GM08714 (cell line): ENCODE measurements around the gene OPHN1.
"Not testable (repeated sequence)": the region's sequence is repeated elsewhere in the genome, so short reads cannot be mapped to it uniquely, and the experiment has no call there.

Experiments used
- H3K4me3 ChIP-seq: fragments of 200-500 bp; sonication (Bioruptor generic); 2 replicates; pipeline ENCODE4 v1.5.1; 2014; ENCODE audit warnings: mild to moderate bottlenecking, low read length, inconsistent platforms
- ZNF274 ChIP-seq: IDR thresholded peaks from 2 replicates; pipeline ENCODE4 v1.6.1; 2012; ENCODE audit warnings: mild to moderate bottlenecking, low read depth, low read length

The OPHN1 gene

GRCh38 chrX:68086709-68087108, 346.6 kb downstream of the OPHN1 start:
- H3K4me3 ChIP-seq, result no peak overlapping the region
- TF ChIP-seq ZNF274, result no peak

GRCh38 chrX:68084765-68085164, 348.5 kb downstream of the OPHN1 start:
- no peak overlapping the region for H3K4me3 ChIP-seq
- no peak for TF ChIP-seq ZNF274

- no peak overlapping the region for H3K4me3 ChIP-seq
- TF ChIP-seq ZNF274, result no peak
Observed at GRCh38 chrX:68083510-68083909, 349.8 kb downstream of the OPHN1 start.

GRCh38 chrX:68079961-68080360, 353.3 kb downstream of the OPHN1 start:
- TF ChIP-seq ZNF274, result no peak
- H3K4me3 ChIP-seq, result no peak overlapping the region

GRCh38 chrX:68078801-68079200, 354.5 kb downstream of the OPHN1 start:
- not testable (repeated sequence) for H3K4me3 ChIP-seq

GRCh38 chrX:68077378-68077777, 355.9 kb downstream of the OPHN1 start:
- no peak overlapping the region for H3K4me3 ChIP-seq
- no peak for TF ChIP-seq ZNF274

- no peak for TF ChIP-seq ZNF274
- H3K4me3 ChIP-seq, result no peak overlapping the region
Observed at GRCh38 chrX:68072041-68072440, 361.3 kb downstream of the OPHN1 start.

- H3K4me3 ChIP-seq, result not testable (repeated sequence)
Observed at GRCh38 chrX:68070119-68070518, 363.2 kb downstream of the OPHN1 start.

GRCh38 chrX:68061206-68061535, 372.1 kb downstream of the OPHN1 start:
- H3K4me3 ChIP-seq, result no peak overlapping the region
- TF ChIP-seq ZNF274, result no peak

- no peak for TF ChIP-seq ZNF274
- no peak overlapping the region for H3K4me3 ChIP-seq
Observed at GRCh38 chrX:68060506-68061205, 372.6 kb downstream of the OPHN1 start.

GRCh38 chrX:68059469-68059868, 373.8 kb downstream of the OPHN1 start:
- H3K4me3 ChIP-seq, result no peak overlapping the region
- no peak for TF ChIP-seq ZNF274

- TF ChIP-seq ZNF274, result no peak
- no peak overlapping the region for H3K4me3 ChIP-seq
Observed at GRCh38 chrX:68049466-68049865, 383.8 kb downstream of the OPHN1 start.

GRCh38 chrX:68048774-68049173, 384.5 kb downstream of the OPHN1 start:
- no peak for TF ChIP-seq ZNF274
- no peak overlapping the region for H3K4me3 ChIP-seq

GRCh38 chrX:68045008-68045577, 388.2 kb downstream of the OPHN1 start:
- TF ChIP-seq ZNF274, result no peak

GRCh38 chrX:68043713-68044438, 389.4 kb downstream of the OPHN1 start:
- H3K4me3 ChIP-seq, result no peak overlapping the region
- no peak for TF ChIP-seq ZNF274

More at GRCh38 chrX:68045008-68045577, 388.2 kb downstream of the OPHN1 start:
- H3K4me3 ChIP-seq, result no peak overlapping the region
